Natural killer cell (primary cell): ENCODE data around the gene RFESD. TPM values are rescaled to one million over a fixed set of nuclear protein-coding genes. Genes with fewer than 3 reads are reported as not detected.
"Not testable (repeated sequence)": the region's sequence is repeated elsewhere in the genome, so short reads cannot be mapped to it uniquely, and the experiment has no call there.

ENCODE experiments used
- ATAC-seq, 3 donors: fragments of 150-1000 bp in 2 of 3; fragments of 200-7000 bp in 1 of 3; cut with Tn5 transposase; 1 replicate in 1 of 3; 2 replicates in 2 of 3; pipeline ENCODE4 v1.10.0; 2021; ENCODE audit warnings: mild to moderate bottlenecking in 2 of 3, moderate library complexity in 2 of 3
- DNase-seq, 2 donors: peaks; one replicate each; pipeline versions ENCODE4 v3.0.0 to v3.0.0-alpha.2; 2013 to 2021; ENCODE audit warnings: mixed read lengths in 1 of 2
- H3K27ac ChIP-seq: one replicate; pipeline ENCODE4 v1.5.1; 2013; ENCODE audit warnings: mild to moderate bottlenecking, low read length
- H3K27me3 ChIP-seq: one replicate; pipeline ENCODE4 v1.6.1; 2013; ENCODE audit warnings: low read length; ENCODE audit not compliant: control insufficient read depth, insufficient read depth
- H3K36me3 ChIP-seq: one replicate; pipeline ENCODE4 v1.6.1; 2013; ENCODE audit warnings: low read length; ENCODE audit not compliant: control insufficient read depth, insufficient read depth
- H3K4me1 ChIP-seq: one replicate; pipeline ENCODE4 v1.6.1; 2013; ENCODE audit warnings: low read length; ENCODE audit not compliant: control insufficient read depth, insufficient read depth
- H3K4me3 ChIP-seq: one replicate; pipeline ENCODE4 v1.5.1; 2013; ENCODE audit warnings: low read length
- H3K9me3 ChIP-seq: one replicate; pipeline ENCODE4 v1.6.1; 2013; ENCODE audit warnings: low read length; ENCODE audit not compliant: control insufficient read depth, insufficient read depth
- H3K27ac Mint-ChIP-seq, 2 donors: one replicate each; pipeline ENCODE4 v1.8.0; 2022; ENCODE audit warnings: mild to moderate bottlenecking in 2 of 2, mixed read lengths in 2 of 2, moderate library complexity in 1 of 2
- H3K27me3 Mint-ChIP-seq, 2 donors: one replicate each; pipeline ENCODE4 v1.8.0; 2022; ENCODE audit warnings: low read depth in 2 of 2, mixed read lengths in 2 of 2
- H3K36me3 Mint-ChIP-seq: one replicate; pipeline ENCODE4 v1.8.0; 2022; ENCODE audit warnings: mixed read lengths
- H3K4me1 Mint-ChIP-seq, 2 donors: one replicate each; pipeline ENCODE4 v1.8.0; 2022; ENCODE audit warnings: mixed read lengths in 2 of 2
- H3K4me3 Mint-ChIP-seq: one replicate; pipeline ENCODE4 v1.8.0; 2022; ENCODE audit warnings: mild to moderate bottlenecking, moderate library complexity, mixed read lengths
- H3K9me3 Mint-ChIP-seq, 2 donors: one replicate each; pipeline ENCODE4 v1.8.0; 2022; ENCODE audit warnings: mixed read lengths in 2 of 2
- CTCF ChIP-seq: fragments of 200-600 bp; IDR thresholded peaks from one replicate; pipeline ENCODE4 v1.8.0; 2022; ENCODE audit warnings: antibody characterized with exemption
- WGBS: methylation state at CpG from one replicate; pipeline ENCODE4 v1.1.7; 2013; ENCODE audit warnings: missing lambda C conversion rate; ENCODE audit not compliant: insufficient coverage; 5-methylcytosine and 5-hydroxymethylcytosine counted together
- intact Hi-C: fragments of 100-400 bp; cut with micrococcal nuclease; formaldehyde crosslinking; loops from one replicate; pipeline ENCODE4 v1.14.2; 2022
- total RNA-seq, 4 donors: library from RNA; stranded (reverse); fragments of 120-200 nt in 1 of 4; gene quantifications; one replicate each; pipeline versions ENCODE4 v1.2.3 to v1.2.4, GENCODE V29; 2013 to 2022

Gene RFESD
- total RNA-seq, 3 donors from 2014 or later (not counting 1 experiment from before 2014, with no cell fraction given): 0.96 to 1.5 (median 1.4) TPM

- WGBS: 50% methylated on average over 3 of the region's 4 CpGs
- peak; percentile 39 to 84 for DNase-seq
These were observed 14.4 kb upstream of the RFESD start for GRCh38 chr5:95631991-95632675.

GRCh38 chr5:95632942-95633341, 13.6 kb upstream of the RFESD start:
- WGBS: no CpG with 5 or more reads among the region's 2 CpGs
- not testable (repeated sequence) for H3K27ac Mint-ChIP-seq

More at GRCh38 chr5:95631991-95632675, 14.4 kb upstream of the RFESD start:
- Mint-ChIP-seq H3K27ac (peak overlapping the region; percentile 74 to 85), H3K27me3 (peaks cover 0 to 2% of the 10 kb centered on the region in 2 donors), H3K36me3 (no peaks in the 10 kb centered on the region), H3K4me1 (peaks cover 11 to 12% of the 10 kb centered on the region in 2 donors), H3K4me3 (peak overlapping the region; percentile 5), H3K9me3 (no peaks in the 10 kb centered on the region)
- TF ChIP-seq CTCF: no peak
- Histone ChIP-seq H3K27me3 (no peaks in the 10 kb centered on the region), H3K36me3 (no peaks in the 10 kb centered on the region), H3K27ac (peak overlapping the region; percentile 19), H3K9me3 (no peaks in the 10 kb centered on the region), H3K4me3 (no peak overlapping the region), H3K4me1 (peaks cover 4% of the 10 kb centered on the region)
- ATAC-seq: peak; percentile 97 to 99 (median 98)
- intact Hi-C loops: no loop called here

GRCh38 chr5:95633671-95634070, 12.9 kb upstream of the RFESD start:
- peak overlapping the region in 1 of 2 donors; percentile 52 for H3K27ac Mint-ChIP-seq
- H3K4me1 Mint-ChIP-seq: peaks cover 11 to 12% of the 10 kb centered on the region in 2 donors
- H3K9me3 Mint-ChIP-seq: no peaks in the 10 kb centered on the region
- Histone ChIP-seq H3K4me1 (peaks cover 4% of the 10 kb centered on the region), H3K27me3 (no peaks in the 10 kb centered on the region), H3K27ac (no peak overlapping the region), H3K36me3 (no peaks in the 10 kb centered on the region), H3K4me3 (no peak overlapping the region), H3K9me3 (no peaks in the 10 kb centered on the region)
- WGBS: 100% methylated on average over 3 of the region's 3 CpGs
- no peak for TF ChIP-seq CTCF
- H3K27me3 Mint-ChIP-seq: peaks cover 5 to 8% of the 10 kb centered on the region in 2 donors
- H3K36me3 Mint-ChIP-seq: no peaks in the 10 kb centered on the region
- intact Hi-C loops: no loop called here
- no peak overlapping the region for H3K4me3 Mint-ChIP-seq
- no peak for DNase-seq
- ATAC-seq: no peak

More at GRCh38 chr5:95632942-95633341, 13.6 kb upstream of the RFESD start:
- H3K4me3 Mint-ChIP-seq, H3K9me3 Mint-ChIP-seq, H3K36me3 Mint-ChIP-seq, DNase-seq, H3K27ac ChIP-seq, H3K4me1 ChIP-seq, ATAC-seq, H3K36me3 ChIP-seq, H3K4me3 ChIP-seq, H3K27me3 Mint-ChIP-seq, intact Hi-C loops, H3K27me3 ChIP-seq, H3K9me3 ChIP-seq: not testable (repeated sequence)
- peaks cover 11 to 12% of the 10 kb centered on the region in 2 donors for H3K4me1 Mint-ChIP-seq

- Mint-ChIP-seq H3K36me3 (no peaks in the 10 kb centered on the region), H3K27ac (no peak overlapping the region), H3K9me3 (no peaks in the 10 kb centered on the region), H3K27me3 (peaks cover 6 to 10% of the 10 kb centered on the region in 2 donors), H3K4me3 (no peak overlapping the region), H3K4me1 (peaks cover 11 to 12% of the 10 kb centered on the region in 2 donors)
- ATAC-seq (no peak), DNase-seq (no peak)
- H3K9me3 ChIP-seq: no peaks in the 10 kb centered on the region
- H3K4me1 ChIP-seq: peaks cover 4% of the 10 kb centered on the region
- no peak for TF ChIP-seq CTCF
- 100% methylated on average over 1 of the region's 3 CpGs for WGBS
- H3K36me3 ChIP-seq: no peaks in the 10 kb centered on the region
- no peak overlapping the region for H3K4me3 ChIP-seq
- H3K27ac ChIP-seq: no peak overlapping the region
- H3K27me3 ChIP-seq: no peaks in the 10 kb centered on the region
- intact Hi-C loops: no loop called here
These were observed 12.5 kb upstream of the RFESD start for GRCh38 chr5:95634081-95634480.
